GM18517 (cell line): Measurements from ENCODE around the gene UBE2S.
"Not testable (repeated sequence)": the region's sequence is repeated elsewhere in the genome, so short reads cannot be mapped to it uniquely, and the experiment has no call there.

ENCODE experiments used
- ATAC-seq: cut with Tn5 transposase; IDR thresholded peaks from one replicate; pipeline ENCODE4 v1.9.1; 2021; ENCODE audit warnings: mild to moderate bottlenecking, moderate library complexity; ENCODE audit not compliant: unreplicated experiment

UBE2S gene

GRCh38 chr19:55440411-55441105, 33.0 kb upstream of the UBE2S start:
- ATAC-seq = no peak

DNA sequence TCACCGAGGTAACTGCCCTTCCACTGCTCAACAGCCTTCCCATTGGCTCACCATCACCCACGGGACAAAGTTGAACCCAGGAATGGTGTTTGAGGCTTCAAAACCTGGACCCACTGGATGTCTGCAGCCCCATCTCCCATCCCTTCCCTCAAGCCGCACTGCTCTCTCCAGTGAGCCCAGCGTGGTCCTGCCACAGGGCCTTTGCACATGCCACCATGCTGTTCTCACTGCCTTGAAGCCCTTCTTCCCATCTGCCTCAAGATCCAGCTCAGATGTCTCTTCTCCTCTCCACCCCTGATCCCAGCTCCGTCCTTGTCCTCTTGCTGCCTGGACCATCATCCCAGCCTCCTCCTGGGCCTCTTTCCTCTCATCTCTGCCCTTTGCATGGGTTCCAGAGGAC, 31.5 kb upstream of the UBE2S start:
- no peak for ATAC-seq

- no peak for ATAC-seq
These were observed 29.8 kb upstream of the UBE2S start for GRCh38 chr19:55437410-55437809.

DNA sequence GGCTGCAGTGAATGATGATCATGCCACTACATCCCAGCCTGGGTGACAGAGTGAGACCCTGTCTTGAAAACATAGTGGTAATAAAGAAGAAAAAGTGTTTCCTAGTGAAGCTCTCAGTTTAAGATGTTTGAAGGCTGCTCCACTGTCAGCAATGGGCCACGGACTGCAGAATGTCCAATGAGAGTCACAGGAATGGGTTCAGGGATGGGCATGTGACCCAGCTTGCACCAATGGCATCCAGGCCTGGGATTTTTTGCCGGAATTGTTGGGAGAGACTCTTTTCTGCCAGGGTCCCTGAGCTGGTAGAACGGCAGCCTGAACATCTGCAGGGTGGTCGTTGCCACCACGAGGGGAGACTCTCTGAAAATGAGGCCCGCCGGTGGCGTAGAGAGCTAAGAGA, 29.3 kb upstream of the UBE2S start:
- ATAC-seq = no peak

GRCh38 chr19:55435020-55435419, 27.4 kb upstream of the UBE2S start:
- no peak for ATAC-seq

- ATAC-seq = no peak
These were observed 26.9 kb upstream of the UBE2S start for GRCh38 chr19:55434356-55434919.

DNA sequence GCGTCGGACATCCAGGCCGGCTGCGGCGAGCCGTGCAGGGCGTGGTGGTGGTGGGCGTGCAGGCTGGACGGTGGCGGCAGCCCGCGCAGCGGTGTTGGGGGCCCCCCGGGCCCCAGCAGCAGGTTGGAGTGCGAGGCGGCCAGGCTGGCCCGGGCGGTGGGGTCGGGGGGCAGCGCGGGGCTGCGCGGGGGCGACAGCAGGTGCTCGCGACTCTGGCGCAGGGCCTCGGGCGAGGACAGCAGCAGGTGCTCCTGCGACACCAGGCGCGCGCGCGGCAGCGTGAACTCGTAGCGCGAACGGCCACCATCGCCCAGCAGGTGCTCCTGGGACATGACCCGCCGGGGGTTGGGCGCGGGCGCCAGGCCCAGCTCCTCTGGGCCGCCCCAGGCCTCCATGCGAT, 25.7 kb upstream of the UBE2S start:
- no peak for ATAC-seq

DNA sequence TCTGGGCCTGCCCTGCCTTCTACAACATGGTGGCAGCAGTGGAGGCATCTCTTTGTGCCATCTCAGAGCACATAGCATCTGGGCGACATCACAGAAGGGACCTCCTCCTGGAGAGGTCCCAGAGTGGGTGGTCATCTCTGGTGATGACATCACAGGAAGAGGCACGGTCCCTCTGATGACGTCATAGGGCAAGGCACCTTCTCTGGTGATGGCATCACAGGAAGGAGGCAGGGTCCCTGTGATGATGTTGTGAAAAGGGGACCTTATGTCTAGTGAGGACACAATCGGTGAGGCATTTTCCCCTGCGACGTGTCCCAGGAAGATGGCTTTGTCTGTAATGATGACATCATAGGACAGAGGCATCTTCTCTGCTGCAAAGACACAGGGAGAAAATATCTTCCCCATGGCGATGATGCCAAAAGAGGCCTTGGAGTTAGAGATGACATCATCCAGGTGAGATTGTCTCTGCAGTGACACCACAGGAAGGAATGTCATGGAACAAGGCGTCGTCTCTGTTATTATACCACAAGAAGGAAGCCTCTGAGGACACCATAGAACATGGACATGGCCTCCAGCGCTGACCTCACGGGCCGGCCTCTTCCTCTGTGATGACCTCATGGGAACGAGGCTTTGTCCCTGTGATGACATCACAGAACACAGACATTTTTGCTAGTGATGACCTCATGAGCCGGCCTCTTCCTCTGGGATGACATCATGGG, 24.8 kb upstream of the UBE2S start:
- ATAC-seq = no peak

DNA sequence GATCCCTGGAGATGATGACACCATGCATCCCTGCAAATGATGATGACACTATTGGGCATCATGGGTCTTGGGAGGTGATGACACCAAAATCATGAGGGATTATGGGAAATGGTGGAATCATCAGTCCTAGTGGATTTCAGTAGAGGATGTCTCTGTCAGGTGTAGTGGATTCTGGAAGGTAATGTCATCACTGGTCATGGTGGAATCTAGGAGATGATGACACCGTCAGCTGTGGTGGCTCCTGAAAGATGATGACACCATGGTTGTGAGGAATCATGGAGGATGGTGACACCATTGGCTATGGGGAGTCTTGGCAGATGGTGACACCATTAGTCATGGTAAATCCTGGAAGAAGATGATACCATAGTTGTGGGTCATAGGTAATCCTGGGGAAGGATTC, 23.6 kb upstream of the UBE2S start:
- ATAC-seq = no peak

DNA sequence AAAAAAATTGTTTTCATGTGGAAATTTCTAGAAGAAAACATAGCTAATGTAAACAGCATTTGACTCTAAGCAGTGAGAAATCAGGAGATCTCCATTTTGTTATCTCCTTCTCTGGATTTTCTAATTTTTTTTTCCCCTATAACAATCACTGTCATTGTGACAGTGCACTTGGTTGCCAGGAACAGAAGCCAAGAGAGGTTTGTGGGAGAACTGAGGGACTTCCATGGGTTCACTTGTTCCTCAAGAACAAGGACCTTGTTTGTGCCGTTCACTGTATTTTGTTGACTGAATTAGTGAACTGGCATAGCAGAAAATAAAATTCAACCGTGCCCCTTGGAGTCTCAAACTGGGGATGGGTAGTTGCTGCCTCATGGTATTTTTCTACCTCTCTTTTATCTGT, 18.5 kb upstream of the UBE2S start:
- no peak for ATAC-seq

DNA sequence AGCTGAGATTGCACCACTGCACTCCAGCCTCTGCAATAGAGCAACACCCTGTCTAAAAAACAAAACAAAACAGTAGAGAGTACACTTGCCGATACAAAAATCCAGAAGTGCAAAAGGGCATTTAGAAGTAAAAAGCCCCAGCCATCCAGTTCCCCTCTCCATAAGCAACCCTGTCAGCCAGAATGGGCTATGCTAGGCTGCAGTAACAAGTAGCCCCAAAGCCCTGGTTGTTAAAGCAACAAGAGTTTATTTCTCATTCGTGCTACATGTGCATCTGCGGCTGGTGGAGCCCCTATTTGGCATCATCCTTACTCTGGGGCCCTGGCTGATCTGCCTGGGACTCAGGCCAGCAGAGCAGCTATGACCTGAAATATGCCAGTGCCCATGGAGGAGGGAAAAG, 16.9 kb upstream of the UBE2S start:
- no peak for ATAC-seq

DNA sequence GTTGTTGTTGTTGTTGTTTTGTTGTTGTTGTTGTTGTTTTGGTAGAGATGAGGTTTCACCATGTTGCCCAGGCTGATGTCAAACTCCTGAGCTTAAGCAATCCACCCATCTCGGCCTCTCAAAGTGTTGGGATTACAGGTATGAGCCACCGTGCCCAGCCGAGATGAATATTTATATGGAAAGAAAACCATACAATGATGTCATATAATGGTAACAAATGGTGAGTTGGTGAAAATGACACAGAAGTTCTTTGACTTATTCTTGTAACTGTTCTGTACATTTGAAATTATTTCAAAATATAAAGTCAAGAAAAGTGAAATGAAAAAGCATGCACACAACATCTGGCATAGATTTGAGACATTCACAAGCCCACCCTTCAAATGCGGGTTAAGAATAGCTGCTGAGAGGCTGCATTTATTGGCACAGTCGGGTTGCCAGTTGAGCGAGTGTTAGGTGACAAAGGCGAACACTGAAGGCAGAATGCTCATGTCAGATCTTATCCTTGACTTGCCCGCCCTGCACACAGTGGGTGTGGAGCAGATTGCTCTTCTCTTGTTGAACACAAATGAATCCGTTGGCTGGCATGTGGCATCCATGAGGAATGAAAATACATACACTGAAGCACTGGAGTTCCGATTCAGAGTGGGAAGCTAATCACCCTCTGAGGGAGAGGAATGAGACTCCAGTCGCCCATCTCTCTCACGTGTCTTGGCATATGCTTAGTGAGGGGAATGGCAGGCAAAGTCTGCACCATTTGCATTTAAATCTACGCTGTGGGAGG, 15.8 kb upstream of the UBE2S start:
- no peak for ATAC-seq

DNA sequence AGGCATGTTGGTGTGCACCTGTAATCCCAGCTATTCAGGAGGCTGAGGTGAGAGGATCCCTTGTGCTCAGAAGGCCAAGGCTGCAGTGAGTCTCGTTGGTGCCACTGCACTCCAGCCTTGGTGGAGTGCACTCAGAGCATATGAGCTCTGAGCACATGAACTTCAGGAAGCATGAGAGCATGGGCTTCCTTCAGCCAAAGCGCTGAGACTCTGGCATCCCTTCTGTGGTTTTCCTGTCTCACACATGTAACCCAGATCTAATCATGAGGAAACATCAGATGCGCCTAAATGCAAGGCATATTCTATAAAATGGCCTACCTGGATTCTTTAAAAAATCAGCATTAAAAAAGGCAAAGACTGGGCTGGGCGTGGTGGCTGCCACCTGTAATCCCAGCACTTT, 13.7 kb upstream of the UBE2S start:
- not testable (repeated sequence) for ATAC-seq

GRCh38 chr19:55419624-55420236, 12.1 kb upstream of the UBE2S start:
- ATAC-seq = no peak

DNA sequence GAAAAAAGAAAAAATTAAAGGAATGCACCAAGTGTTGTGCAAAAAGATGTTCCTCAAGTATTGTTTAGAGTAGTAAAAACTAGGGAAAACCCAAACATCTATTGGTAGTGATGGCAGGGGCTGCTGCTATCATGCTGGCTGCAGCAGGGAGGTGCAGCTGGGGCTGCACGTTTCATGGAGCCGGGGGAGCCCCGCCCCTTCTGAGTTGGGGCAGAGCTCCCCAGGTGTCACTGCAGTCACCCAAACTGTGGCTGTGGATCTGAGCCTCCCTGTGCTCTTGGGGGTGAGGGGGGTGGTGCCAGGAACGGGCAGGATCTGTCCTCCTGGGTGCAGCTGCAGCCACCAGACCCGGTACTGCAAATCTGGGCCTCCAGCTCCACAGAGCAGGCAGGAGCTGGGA, 11.5 kb upstream of the UBE2S start:
- no peak for ATAC-seq

GRCh38 chr19:55418185-55418584, 10.6 kb upstream of the UBE2S start:
- ATAC-seq = no peak

GRCh38 chr19:55410168-55410567, 2.6 kb upstream of the UBE2S start:
- no peak for ATAC-seq

- not testable (repeated sequence) for ATAC-seq
These were observed 1.6 kb upstream of the UBE2S start for GRCh38 chr19:55409179-55409578.

- ATAC-seq = no peak
These were observed 915 bp upstream of the UBE2S start for GRCh38 chr19:55408533-55408872.

GRCh38 chr19:55407800-55408532, 378 bp upstream of the UBE2S start:
- peak; percentile 84 for ATAC-seq
